ENCODE measurements around the gene INA.

Gene INA

DNA sequence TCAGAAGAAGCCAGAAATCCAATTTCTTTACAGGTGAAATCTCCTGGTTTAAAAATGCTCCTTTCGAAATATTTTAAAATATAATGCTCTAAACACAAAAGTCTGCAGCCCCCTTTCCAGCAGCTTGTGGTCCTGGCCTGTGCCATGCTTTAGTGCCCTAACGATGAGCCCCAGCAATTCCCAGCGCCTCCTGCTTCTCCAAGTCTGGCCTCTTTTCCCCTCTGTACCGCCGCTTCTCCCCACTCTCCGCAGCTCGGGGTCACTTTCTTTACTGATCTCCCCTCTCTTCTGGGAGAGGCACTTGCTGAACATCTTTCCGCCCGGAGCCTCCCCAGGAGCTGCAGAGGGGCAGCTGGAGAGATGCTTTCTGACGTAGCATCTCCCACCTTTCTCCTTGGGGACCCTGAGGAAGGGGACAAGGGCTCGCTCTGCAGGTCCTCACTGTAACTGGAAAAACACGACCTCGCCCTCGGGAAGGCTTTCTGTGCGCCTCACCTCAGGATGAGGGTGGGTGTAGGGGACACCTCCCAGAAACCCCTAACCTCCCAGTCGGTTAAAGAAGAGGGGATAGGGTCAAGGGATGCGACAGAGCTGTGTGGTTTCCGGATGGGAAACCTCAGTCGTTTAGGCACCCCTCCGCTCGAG lies 565 bp upstream of the INA start:
- no peak for DNase-seq (ENCODE audit: low spot score)

DNA sequence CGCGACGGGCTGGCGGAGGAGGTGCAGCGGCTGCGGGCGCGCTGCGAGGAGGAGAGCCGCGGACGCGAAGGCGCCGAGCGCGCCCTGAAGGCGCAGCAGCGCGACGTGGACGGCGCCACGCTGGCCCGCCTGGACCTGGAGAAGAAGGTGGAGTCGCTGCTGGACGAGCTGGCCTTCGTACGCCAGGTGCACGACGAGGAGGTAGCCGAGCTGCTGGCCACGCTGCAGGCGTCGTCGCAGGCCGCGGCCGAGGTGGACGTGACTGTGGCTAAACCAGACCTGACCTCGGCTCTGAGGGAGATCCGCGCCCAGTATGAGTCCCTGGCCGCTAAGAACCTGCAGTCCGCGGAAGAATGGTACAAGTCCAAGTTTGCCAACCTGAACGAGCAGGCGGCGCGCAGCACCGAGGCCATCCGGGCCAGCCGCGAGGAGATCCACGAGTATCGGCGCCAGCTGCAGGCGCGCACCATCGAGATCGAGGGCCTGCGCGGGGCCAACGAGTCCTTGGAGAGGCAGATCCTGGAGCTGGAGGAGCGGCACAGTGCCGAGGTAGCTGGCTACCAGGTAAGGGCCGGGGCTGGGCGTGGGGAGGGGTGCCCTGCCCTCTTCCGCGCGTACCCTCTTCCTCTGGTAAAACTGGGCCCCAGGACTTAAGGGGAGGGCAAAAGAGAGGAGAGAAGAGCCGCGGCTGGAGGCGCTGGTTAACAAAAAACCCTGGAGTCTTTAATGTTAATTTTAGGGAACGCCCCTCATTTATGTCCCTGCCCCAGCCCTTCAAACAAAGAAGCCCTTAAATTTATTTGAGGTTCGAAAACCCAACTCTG lies 987 bp downstream of the INA start:
- no peak for DNase-seq (ENCODE audit: low spot score)

DNA sequence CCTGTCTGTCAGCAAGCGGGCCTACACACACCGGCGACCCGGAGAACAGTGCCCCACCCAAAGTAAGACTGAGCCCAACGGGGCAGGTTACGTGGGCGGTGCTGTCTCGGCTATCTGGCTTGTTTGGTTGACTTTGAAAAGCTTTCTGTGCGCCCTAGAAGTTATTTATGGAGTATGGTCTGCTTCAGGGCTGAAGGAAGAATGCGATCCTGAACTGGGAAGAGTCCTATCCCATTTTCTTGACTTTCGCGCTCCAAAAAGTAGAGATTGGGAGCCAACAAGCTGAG lies 1.5 kb downstream of the INA start:
- no peak for DNase-seq (ENCODE audit: low spot score)

DNA sequence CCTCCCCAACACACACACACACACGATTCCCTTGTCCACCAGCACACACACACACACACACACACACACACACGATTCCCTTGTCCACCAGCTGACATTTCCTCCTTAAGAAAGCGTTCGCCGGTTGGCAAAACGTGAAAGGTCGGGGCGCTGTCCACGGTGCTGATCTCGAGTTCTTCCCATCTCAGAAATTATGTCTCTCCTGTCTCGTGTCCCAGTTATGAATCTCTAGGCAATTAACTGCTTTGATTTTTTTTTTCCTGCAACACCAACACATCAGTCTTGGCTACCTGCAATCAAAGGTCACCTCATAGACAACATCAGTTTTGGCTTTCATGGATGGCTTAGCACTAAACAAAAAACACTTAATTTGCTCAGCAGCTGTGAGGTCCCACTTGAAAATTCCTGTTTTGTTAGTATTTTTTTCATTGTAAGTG lies 1.9 kb downstream of the INA start:
- no peak for DNase-seq (ENCODE audit: low spot score)

DNA sequence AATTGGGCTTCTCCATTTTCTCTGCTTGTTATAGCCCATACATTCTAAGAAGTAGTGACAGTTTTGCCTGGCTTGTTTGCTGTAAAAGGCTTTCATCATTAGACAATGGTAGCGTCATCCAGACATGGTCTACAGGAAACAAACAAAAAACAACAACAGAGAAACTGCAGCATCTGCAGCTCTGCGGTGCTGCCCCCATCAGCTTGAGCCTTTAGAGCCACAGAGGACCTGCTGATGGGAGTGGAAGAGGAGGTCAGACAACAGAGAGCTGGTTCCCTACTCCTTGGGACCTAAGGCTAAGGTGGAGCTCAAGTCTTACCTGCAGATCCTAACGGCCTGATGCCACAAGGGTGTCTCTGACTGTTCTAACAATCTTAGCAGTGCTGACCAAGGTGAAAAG lies 3.1 kb downstream of the INA start:
- DNase-seq (ENCODE audit: low spot score), result no peak

DNA sequence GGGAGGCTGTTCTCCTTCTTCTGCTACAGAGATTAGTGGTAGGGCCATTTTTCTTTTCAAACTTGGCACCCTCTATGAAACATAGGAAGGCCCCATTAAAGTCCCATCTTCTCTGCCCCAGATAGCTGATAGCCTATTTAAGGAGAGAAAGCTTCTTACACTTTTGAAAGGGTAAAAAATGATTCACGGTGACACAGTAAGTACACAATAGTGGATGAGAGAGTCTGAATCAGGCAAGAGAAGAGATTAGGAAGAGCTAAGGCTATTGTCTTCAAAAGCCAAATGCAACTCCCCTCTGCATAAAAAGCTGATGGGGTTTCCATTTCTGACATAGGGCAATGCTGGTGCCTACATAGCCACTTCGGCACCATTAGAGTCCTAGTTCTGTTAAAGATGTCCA lies 3.6 kb downstream of the INA start:
- DNase-seq (ENCODE audit: low spot score), result no peak

DNA sequence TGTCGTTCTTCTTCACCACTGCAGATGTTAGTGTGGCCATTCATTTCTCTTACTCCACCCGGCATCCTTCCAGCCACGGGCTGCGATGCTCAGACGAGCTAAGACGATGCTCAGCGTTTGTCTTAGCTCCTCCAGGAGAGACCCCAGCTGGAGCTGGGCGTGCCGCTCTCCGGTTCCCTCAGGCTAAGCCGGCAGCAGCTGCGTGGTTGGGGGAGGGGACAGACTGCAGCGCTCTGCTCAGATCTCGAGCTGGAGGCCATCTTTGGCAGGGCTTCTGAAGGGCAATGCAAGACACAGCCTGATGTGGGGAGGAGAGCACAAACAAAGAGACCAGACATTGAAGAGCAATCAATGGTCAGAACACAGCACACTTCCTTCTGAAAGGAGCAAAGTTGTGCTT lies 4.8 kb downstream of the INA start:
- DNase-seq (ENCODE audit: low spot score), result no peak

DNA sequence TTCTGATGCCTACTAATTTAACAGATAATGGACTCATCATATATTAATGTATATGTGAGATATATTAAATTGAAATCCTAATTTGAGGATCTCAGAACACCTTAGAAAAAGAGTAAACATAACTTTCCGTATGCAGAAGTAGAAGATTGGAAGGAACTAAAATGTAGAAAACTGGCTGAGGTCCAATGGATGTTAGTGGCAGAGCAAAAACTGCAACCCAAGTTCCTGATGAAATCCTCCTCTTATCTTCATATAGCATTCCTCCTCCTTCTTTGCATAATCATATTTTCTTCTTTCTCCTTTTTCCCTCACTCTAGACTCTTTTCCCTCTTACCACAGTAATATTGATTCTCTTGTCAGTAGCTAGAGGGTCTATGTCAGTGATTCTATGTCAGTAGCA lies 6.0 kb downstream of the INA start:
- no peak for DNase-seq (ENCODE audit: low spot score)

DNA sequence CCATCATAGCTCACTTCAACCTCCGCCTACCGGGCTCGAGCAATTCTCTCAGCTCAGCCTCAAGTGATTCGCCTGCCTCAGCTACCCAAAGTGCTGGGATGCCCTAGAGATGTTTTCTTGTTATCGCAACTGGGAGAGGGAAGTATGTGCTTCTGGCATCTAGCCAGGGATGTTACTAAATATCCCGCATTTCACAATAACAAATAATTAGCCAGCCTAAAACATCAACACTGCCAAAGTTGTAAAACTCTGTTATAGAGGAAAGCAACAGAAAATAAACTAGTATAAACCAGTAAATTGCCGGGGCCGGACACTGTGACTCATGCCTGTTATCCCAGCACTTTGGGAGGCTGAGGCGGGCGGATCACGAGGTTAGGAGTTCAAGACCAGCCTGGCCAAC lies 7.2 kb downstream of the INA start:
- no peak for DNase-seq (ENCODE audit: low spot score)

DNA sequence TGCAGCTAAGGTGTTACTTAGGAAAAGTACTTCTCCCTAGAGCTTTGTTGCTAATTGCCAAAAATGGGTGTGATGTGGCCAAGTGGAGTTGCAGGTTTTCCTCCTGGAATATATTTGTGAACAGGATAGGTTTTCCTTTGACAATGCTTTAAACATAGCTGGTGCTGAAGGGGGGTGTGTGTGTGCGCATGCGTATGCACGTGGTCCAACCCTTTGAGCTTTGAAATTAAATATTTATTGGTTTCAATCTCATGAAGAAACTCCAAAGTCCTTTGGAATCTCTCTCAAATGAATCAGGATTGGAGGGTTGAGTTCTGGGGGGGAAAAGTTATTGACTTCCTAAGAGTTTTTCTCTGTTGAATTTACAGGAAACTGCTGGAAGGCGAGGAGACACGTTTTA lies 11.1 kb downstream of the INA start:
- DNase-seq (ENCODE audit: low spot score), result no peak

DNA sequence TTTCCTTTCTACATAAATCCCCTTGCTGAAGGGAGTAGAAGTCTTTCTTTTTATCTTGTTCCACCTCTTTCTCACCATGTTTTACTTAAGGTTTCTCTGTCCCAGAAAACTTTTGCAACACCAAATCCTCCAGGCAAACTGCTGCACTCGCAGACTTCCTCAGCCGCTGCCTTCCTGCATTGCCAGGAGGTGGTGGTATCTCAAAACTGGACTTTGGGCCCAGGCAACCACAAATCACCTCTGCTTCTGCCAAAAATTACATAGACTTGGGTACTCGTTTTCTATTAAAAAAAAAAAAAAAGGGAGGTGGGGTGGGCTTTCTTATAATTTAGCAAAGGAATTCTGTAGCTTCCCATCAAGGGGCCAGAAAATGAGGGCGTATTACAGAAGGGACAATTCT lies 14.7 kb downstream of the INA start:
- DNase-seq (ENCODE audit: low spot score), result no peak

DNA sequence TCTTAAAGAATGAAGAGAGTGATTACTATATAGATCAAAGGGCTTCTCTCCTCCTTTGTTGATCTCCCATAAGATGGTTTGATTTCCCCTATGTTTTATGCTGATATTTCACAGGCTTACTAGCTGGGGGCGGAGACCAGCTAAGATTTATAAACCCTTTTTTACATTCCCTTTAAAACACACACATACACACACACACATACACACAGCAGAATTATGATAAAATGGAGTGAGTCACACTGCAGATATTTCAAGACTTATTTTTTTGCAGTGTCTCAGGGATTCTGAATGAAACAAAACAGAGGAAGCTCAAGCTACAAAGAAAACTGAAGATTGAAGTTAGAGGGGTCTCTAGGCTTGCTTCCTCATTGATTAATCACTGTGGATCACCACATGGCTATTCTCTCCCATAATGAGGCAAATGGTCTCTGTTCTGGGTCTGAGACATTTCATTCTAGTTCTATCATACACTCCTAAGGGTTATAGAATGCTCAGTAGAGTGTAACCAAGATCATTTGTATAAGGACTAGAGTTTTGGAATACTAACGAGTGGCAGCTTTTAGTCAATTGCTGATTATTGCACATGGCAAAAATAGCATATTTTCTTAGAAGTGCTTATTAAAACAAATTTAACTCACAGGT lies 18.6 kb downstream of the INA start:
- no peak for DNase-seq (ENCODE audit: low spot score)

DNA sequence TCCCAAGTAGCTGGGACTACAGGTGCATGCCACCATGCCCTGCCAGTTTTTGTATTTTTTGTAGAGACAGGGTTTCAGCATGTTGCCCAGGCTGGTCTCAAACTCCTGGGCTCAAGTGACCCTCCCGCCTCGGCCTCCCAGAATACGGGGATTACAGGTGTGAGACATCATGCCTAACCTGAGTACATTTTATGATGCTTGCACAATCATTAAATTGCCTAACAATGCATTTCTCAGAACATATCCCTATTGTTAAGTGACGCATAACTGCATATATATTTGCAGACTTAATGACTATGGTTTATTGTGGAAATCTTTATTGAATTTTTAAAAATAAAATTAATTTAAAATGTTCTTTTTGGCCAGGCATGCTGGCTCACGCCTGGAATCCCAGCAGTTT lies 30.7 kb downstream of the INA start:
- no peak for DNase-seq (ENCODE audit: low spot score)

DNA sequence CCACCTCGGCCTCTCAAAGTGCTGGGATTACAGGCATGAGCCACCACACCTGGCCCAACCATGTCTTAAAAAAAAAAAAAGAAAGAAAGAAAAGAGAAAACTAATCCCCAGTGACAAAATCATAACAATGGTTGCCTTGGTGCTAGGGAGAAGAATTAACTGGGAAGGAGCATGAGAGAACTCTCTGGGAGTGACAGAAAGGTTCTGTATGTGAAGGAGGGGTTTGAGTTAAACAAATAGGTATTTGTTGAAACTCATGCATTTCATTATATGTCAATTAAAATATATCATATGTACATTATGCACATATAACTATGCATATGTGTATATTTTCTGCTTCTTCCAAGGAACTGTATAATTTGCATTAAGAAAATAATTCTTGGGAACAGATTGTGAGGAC lies 33.3 kb downstream of the INA start:
- DNase-seq (ENCODE audit: low spot score), result no peak

DNA sequence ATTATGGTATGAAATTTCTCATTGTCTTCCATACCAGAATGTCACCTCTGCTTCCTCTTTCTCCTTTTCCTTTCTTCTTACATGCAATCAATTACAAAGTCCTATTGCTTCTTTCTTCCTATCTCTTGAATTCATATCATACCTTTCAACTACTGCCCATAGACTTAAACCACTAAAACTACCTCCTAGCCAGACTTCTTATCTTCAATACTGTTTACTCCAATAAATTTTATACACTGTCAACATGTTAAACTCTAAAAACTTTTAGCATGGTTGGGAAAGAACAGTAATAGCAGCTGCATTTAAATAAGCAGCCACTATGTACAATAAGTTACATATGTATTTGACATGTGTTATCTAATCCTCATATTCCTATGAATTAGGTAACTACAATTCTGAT lies 39.1 kb downstream of the INA start:
- no peak for DNase-seq (ENCODE audit: low spot score)

DNA sequence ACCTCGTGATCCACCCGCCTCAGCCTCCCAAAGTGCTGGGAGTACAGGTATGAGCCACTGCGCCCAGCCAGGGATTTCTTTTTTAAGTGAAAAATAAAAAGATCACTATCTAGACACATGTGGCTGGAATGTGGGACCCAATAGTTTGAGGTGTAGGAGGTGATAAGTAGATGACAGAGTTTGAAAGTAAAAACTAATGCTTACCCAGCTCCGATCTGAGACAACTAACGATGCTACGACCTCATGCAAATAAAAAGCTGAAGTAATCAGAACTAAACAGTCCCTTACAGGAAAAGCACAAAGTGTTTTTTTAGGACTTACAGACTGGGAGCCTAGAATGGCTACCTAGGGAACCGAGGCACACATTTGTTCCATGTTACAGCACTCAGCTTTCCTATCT lies 51.0 kb downstream of the INA start:
- DNase-seq (ENCODE audit: low spot score), result no peak

DNA sequence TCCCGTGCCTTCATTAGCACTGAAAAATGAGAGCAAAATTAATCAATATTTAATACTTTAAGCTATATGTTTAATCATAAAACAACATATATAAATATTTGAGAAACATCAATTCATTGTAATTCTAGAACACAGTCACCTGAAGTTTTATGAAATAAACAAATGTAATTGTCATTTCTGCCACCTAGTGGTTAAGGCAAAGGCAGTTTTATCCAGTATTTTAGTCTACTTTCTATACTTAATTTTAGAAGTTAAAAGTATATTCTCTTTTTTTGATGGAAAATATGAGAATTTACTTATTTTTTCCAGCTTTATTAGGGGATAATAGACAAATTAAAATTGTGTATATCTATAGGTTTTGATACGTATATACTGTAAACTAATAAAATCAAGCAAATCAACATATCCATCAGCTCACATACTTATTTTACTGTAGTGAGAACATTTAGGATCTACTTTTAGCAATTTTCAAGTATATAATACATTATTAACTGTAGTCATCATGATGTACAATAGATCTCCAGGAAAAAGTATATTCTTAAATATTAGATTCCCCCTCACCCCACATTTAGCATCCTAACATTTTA lies 57.1 kb downstream of the INA start:
- peak; percentile 7 for DNase-seq (ENCODE audit: low spot score)

DNA sequence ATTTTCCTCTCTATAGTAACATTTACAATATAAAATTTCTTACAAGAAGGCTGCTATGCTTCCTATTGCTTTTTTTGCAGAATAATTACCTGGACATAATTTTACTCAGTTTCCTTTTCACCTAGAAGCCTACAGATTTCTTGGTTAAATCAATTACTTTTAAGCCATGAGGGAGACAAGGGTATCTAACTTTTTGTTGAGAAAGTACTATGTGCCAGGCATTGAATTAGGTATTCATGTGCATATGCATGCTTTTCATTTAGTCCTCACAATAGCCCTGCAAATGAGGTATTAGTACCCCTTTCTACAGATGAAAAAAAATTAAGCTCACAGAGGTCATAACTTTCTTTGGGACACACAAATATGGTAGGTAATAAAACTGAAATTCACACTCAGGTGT lies 57.6 kb downstream of the INA start:
- no peak for DNase-seq (ENCODE audit: low spot score)

DNA sequence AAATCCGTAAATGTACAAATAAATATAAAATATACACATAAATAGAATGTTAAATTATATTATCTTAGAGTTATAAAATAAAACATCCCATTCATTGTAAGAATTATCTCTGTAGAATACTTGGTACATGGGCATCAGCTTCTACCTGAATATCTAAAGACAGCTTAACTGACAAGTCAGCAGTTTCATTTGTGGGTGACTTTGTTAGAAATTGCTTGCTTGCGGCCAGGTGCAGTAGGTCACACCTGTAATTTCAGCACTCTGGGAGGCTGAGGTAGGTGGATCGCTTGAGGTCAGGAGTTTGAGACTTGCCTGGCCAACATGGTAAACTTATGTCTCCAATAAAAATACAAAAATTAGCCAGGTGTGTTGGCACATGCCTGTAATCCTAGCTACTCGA lies 59.4 kb downstream of the INA start:
- DNase-seq (ENCODE audit: low spot score), result no peak

All from pons (tissue), 1 donor.